ENCODE results near the gene FNDC3B.

The FNDC3B gene

GRCh38 chr3:172312711-172313110 is 273.3 kb downstream of the FNDC3B start:
- no peaks in the 10 kb centered on the region for H4K20me1 ChIP-seq (ENCODE audit: insufficient read depth, low read length)
- no peaks in the 10 kb centered on the region for H3K79me2 ChIP-seq (ENCODE audit: low read length)
- no peak overlapping the region for H3K27ac ChIP-seq (ENCODE audit: low read length)
- H2AFZ ChIP-seq (ENCODE audit: low read depth, low read length), result no peak overlapping the region
- no peak for TF ChIP-seq CTCF (IDR thresholded peaks at IDR 0.05; ENCODE audit: low read depth, low read length)
- no peak for TF ChIP-seq EZH2phosphoT487 (IDR thresholded peaks at IDR 0.05; ENCODE audit: low read depth)
- no peaks in the 10 kb centered on the region for H3K36me3 ChIP-seq (replicated peaks; ENCODE audit: low read depth, low read length)
- H3K4me3 ChIP-seq (ENCODE audit: low read length), result no peak overlapping the region
- H3K9ac ChIP-seq (ENCODE audit: low read length), result no peak overlapping the region
- peaks cover 2% of the 10 kb centered on the region for H3K4me1 ChIP-seq (ENCODE audit: low read length)
- no peak overlapping the region for H3K4me2 ChIP-seq (ENCODE audit: low read length)
- H3K27me3 ChIP-seq (ENCODE audit: low read depth, low read length), result no peaks in the 10 kb centered on the region
- H3K9me3 ChIP-seq (ENCODE audit: insufficient read depth, low read length), result no peaks in the 10 kb centered on the region

GRCh38 chr3:172313671-172314070 is 274.3 kb downstream of the FNDC3B start:
- H3K36me3 ChIP-seq (replicated peaks; ENCODE audit: low read depth, low read length), result no peaks in the 10 kb centered on the region
- H3K4me3 ChIP-seq (ENCODE audit: low read length), result no peak overlapping the region
- H4K20me1 ChIP-seq (ENCODE audit: insufficient read depth, low read length), result no peaks in the 10 kb centered on the region
- no peak overlapping the region for H3K4me2 ChIP-seq (ENCODE audit: low read length)
- no peak for TF ChIP-seq EZH2phosphoT487 (IDR thresholded peaks at IDR 0.05; ENCODE audit: low read depth)
- no peak for TF ChIP-seq CTCF (IDR thresholded peaks at IDR 0.05; ENCODE audit: low read depth, low read length)
- no peak overlapping the region for H3K27ac ChIP-seq (ENCODE audit: low read length)
- no peak overlapping the region for H3K9ac ChIP-seq (ENCODE audit: low read length)
- H3K27me3 ChIP-seq (ENCODE audit: low read depth, low read length), result no peaks in the 10 kb centered on the region
- no peak overlapping the region for H2AFZ ChIP-seq (ENCODE audit: low read depth, low read length)
- no peaks in the 10 kb centered on the region for H3K9me3 ChIP-seq (ENCODE audit: insufficient read depth, low read length)
- H3K79me2 ChIP-seq (ENCODE audit: low read length), result no peaks in the 10 kb centered on the region
- peaks cover 9% of the 10 kb centered on the region for H3K4me1 ChIP-seq (ENCODE audit: low read length)

- H3K27ac ChIP-seq (ENCODE audit: low read length), result no peak overlapping the region
- no peaks in the 10 kb centered on the region for H4K20me1 ChIP-seq (ENCODE audit: insufficient read depth, low read length)
- no peaks in the 10 kb centered on the region for H3K79me2 ChIP-seq (ENCODE audit: low read length)
- H2AFZ ChIP-seq (ENCODE audit: low read depth, low read length), result no peak overlapping the region
- H3K36me3 ChIP-seq (replicated peaks; ENCODE audit: low read depth, low read length), result no peaks in the 10 kb centered on the region
- peaks cover 9% of the 10 kb centered on the region for H3K4me1 ChIP-seq (ENCODE audit: low read length)
- H3K4me2 ChIP-seq (ENCODE audit: low read length), result no peak overlapping the region
- no peaks in the 10 kb centered on the region for H3K27me3 ChIP-seq (ENCODE audit: low read depth, low read length)
- no peak overlapping the region for H3K4me3 ChIP-seq (ENCODE audit: low read length)
- H3K9me3 ChIP-seq (ENCODE audit: insufficient read depth, low read length), result no peaks in the 10 kb centered on the region
- TF ChIP-seq EZH2phosphoT487 (IDR thresholded peaks at IDR 0.05; ENCODE audit: low read depth) (no peak), CTCF (IDR thresholded peaks at IDR 0.05; ENCODE audit: low read depth, low read length) (no peak)
- H3K9ac ChIP-seq (ENCODE audit: low read length), result no peak overlapping the region
Observed at GRCh38 chr3:172314591-172315160, 275.3 kb downstream of the FNDC3B start.

- Histone ChIP-seq H3K9ac (ENCODE audit: low read length) (no peak overlapping the region), H3K4me3 (ENCODE audit: low read length) (no peak overlapping the region), H3K36me3 (replicated peaks; ENCODE audit: low read depth, low read length) (no peaks in the 10 kb centered on the region), H3K79me2 (ENCODE audit: low read length) (no peaks in the 10 kb centered on the region), H3K27me3 (ENCODE audit: low read depth, low read length) (no peaks in the 10 kb centered on the region), H4K20me1 (ENCODE audit: insufficient read depth, low read length) (no peaks in the 10 kb centered on the region), H3K4me2 (ENCODE audit: low read length) (no peak overlapping the region), H2AFZ (ENCODE audit: low read depth, low read length) (no peak overlapping the region), H3K4me1 (ENCODE audit: low read length) (peaks cover 9% of the 10 kb centered on the region), H3K9me3 (ENCODE audit: insufficient read depth, low read length) (no peaks in the 10 kb centered on the region), H3K27ac (ENCODE audit: low read length) (no peak overlapping the region)
- TF ChIP-seq EZH2phosphoT487 (IDR thresholded peaks at IDR 0.05; ENCODE audit: low read depth), result no peak
Observed at GRCh38 chr3:172315401-172316091, 276.2 kb downstream of the FNDC3B start.

All from OCI-LY3 (cell line).